Measurements from ENCODE around the gene RAB34.

Gene RAB34

GRCh38 chr17:28747801-28748750 lies 30.4 kb upstream of the RAB34 start:
- ChIA-PET POLR2A (interaction anchor here (1.1 to 14.1 kb wide), 5 partner anchors 11 to 29 kb away, joined by 3 to 448 read pairs (median 17); partner anchors contain the start of genes NEK8, RPL23A and TLCD1), CTCF (interaction anchor here (0.8 to 16.7 kb wide), 6 partner anchors 14 to 205 kb away, joined by 3 to 445 read pairs (median 16); partner anchors contain the start of genes NEK8, RPL23A and TLCD1)
- H3K4me1 ChIP-seq (ENCODE audit: control insufficient read depth, insufficient read depth, low read length) = peaks cover 8% of the 10 kb centered on the region; the same call in 1 of the 2 replicates
- H3K9me3 ChIP-seq (ENCODE audit: control insufficient read depth, insufficient read depth, low read depth, low read length) = no peaks in the 10 kb centered on the region
- peaks cover 7 to 73% of the 10 kb centered on the region in 2 experiments; a peak in 2 of 3 replicates for H3K36me3 ChIP-seq (ENCODE audit: control insufficient read depth in 2 of 2, insufficient read depth in 1 of 2, low read length in 2 of 2)
- H3K27ac ChIP-seq (ENCODE audit: extremely low read depth, low read depth, low read length) = no peak overlapping the region
- no peak overlapping the region for H3K4me3 ChIP-seq (ENCODE audit: low read depth, low read length)
- TF ChIP-seq ZNF48 (tag by site-specific recombination; IDR thresholded peaks at IDR 0.05) = no peak
- peak; percentile 21; the same call in 1 of the 2 replicates for TF ChIP-seq SCRT2 (tag by site-specific recombination; IDR thresholded peaks at IDR 0.05)

DNA sequence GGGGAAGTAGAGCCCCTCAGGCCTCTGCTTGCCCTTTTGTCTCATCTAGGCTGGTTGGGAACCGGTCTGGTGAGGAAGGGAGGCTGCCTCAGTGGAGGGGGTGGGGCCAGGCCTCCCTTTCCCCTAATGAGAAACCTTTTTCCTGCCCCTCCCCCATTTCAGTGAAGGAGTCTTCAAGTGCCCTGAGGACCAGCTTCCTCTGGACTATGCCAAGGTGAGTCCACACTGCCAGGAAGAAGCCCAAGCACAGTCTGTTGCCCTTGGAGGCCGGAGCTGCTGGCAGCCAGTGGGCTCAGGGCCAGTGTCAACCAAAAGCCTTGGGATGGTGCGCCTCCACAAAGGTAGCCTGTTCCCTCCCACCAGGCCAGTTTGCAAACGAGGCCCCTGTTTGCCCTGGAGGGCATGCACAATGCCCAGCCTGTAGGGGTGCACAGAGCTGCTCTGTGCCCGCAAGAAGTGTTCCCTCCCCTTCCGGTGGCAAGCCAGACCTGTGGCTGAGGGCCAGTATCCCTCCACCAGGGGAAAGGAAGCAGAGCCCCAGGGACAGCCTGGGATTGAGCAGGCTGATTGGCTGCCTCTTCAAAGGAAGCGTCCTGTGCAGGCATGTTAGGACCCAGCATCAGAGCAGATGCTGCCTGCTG lies 29.5 kb upstream of the RAB34 start:
- peaks cover 11% of the 10 kb centered on the region; the same call in 1 of the 2 replicates for H3K4me1 ChIP-seq (ENCODE audit: control insufficient read depth, insufficient read depth, low read length)
- no peak overlapping the region for H3K27ac ChIP-seq (ENCODE audit: extremely low read depth, low read depth, low read length)
- no peak overlapping the region for H3K4me3 ChIP-seq (ENCODE audit: low read depth, low read length)
- POLR2A ChIA-PET = interaction anchor here (6.4 to 14.1 kb wide), 2 partner anchors 21 to 27 kb away, joined by 64 to 448 read pairs; partner anchors contain the start of genes NEK8, RPL23A and TLCD1
- H3K9me3 ChIP-seq (ENCODE audit: control insufficient read depth, insufficient read depth, low read depth, low read length) = no peaks in the 10 kb centered on the region
- peaks cover 7 to 69% of the 10 kb centered on the region in 2 experiments; a peak in 2 of 3 replicates for H3K36me3 ChIP-seq (ENCODE audit: control insufficient read depth in 2 of 2, insufficient read depth in 1 of 2, low read length in 2 of 2)
- CTCF ChIA-PET = interaction anchor here (0.6 to 16.7 kb wide), 4 partner anchors 16 to 206 kb away, joined by 3 to 445 read pairs (median 90); partner anchors contain the start of genes NEK8, RPL23A and TLCD1
- TF ChIP-seq ZNF561 (tag by site-specific recombination; IDR thresholded peaks at IDR 0.05; ENCODE audit: borderline replicate concordance) = no peak
- peak; percentile 62 for TF ChIP-seq HIC1 (tag by site-specific recombination; IDR thresholded peaks at IDR 0.05)
- no peak for TF ChIP-seq ZNF514 (tag by site-specific recombination; IDR thresholded peaks at IDR 0.05)
- TF ChIP-seq ZNF157 (tag by site-specific recombination; IDR thresholded peaks at IDR 0.05) = no peak
- TF ChIP-seq SP2 (tag by site-specific recombination; IDR thresholded peaks at IDR 0.05) = 0 out of 2 replicates have a peak, but pooled peaks have one; percentile 4
- no peak for TF ChIP-seq CTCF (tag by site-specific recombination; IDR thresholded peaks at IDR 0.05)
- TF ChIP-seq KLF7 (tag by site-specific recombination; IDR thresholded peaks at IDR 0.05; ENCODE audit: borderline replicate concordance) = no peak
- TF ChIP-seq ZXDB (tag by site-specific recombination; IDR thresholded peaks at IDR 0.05) = no peak
- TF ChIP-seq PRDM1 (tag by site-specific recombination; IDR thresholded peaks at IDR 0.05) = 0 out of 2 replicates have a peak, but pooled peaks have one; percentile 8
- peak; percentile 6; the same call in 1 of the 2 replicates for TF ChIP-seq SCRT2 (tag by site-specific recombination; IDR thresholded peaks at IDR 0.05)
- no peak for TF ChIP-seq ZNF169 (tag by site-specific recombination; IDR thresholded peaks at IDR 0.05)
- TF ChIP-seq BCL11B (tag by site-specific recombination; IDR thresholded peaks at IDR 0.05; ENCODE audit: low read depth) = no peak
- TF ChIP-seq ZNF548 (tag by site-specific recombination; IDR thresholded peaks at IDR 0.05) = no peak
- TF ChIP-seq ZNF426 (tag by site-specific recombination; IDR thresholded peaks at IDR 0.05) = no peak
- no peak for TF ChIP-seq ZBTB8A (tag by site-specific recombination; IDR thresholded peaks at IDR 0.05)
- TF ChIP-seq ZNF571 (tag by site-specific recombination; IDR thresholded peaks at IDR 0.05) = no peak
- TF ChIP-seq ZNF266 (tag by site-specific recombination; IDR thresholded peaks at IDR 0.05; ENCODE audit: low read depth) = no peak
- TF ChIP-seq, protein P1, sequence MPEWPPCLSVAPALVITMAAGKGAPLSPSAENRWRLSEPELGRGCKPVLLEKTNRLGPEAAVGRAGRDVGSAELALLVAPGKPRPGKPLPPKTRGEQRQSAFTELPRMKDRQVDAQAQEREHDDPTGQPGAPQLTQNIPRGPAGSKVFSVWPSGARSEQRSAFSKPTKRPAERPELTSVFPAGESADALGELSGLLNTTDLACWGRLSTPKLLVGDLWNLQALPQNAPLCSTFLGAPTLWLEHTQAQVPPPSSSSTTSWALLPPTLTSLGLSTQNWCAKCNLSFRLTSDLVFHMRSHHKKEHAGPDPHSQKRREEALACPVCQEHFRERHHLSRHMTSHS (tag by site-specific recombination; IDR thresholded peaks at IDR 0.05) = no peak
- TF ChIP-seq, protein P2, sequence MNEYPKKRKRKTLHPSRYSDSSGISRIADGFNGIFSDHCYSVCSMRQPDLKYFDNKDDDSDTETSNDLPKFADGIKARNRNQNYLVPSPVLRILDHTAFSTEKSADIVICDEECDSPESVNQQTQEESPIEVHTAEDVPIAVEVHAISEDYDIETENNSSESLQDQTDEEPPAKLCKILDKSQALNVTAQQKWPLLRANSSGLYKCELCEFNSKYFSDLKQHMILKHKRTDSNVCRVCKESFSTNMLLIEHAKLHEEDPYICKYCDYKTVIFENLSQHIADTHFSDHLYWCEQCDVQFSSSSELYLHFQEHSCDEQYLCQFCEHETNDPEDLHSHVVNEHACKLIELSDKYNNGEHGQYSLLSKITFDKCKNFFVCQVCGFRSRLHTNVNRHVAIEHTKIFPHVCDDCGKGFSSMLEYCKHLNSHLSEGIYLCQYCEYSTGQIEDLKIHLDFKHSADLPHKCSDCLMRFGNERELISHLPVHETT (tag by site-specific recombination; IDR thresholded peaks at IDR 0.05) = no peak
- peak; percentile 48 for TF ChIP-seq PRDM10 (tag by site-specific recombination; IDR thresholded peaks at IDR 0.05)

All from HEK293 (cell line).